ENCODE results near the gene RORB.

DNA sequence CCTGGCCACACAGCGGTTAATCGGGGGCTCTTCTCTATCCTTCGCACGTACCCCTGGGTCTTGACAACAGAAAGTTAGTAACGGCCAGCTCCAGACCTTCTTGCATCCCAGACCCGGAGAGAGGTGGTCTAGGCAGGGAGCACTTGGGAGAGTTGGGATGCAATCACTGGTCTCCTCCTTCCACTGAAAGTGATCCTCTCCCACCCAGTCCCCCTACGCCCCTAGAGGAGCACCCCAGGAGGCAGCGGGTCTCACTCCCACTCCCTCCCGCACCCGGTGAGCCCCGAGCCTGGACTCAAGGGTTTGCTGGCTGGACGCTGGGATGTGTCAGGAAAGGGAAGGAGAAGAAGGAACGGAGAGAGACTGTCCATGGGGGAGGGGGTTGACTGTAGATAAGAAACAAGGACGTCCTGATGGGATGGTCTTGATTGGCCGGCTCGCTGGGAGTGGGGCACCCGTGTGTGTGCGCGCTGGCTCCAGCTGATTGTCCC lies 2.0 kb downstream of the RORB start:
- TF ChIP-seq, protein P1, sequence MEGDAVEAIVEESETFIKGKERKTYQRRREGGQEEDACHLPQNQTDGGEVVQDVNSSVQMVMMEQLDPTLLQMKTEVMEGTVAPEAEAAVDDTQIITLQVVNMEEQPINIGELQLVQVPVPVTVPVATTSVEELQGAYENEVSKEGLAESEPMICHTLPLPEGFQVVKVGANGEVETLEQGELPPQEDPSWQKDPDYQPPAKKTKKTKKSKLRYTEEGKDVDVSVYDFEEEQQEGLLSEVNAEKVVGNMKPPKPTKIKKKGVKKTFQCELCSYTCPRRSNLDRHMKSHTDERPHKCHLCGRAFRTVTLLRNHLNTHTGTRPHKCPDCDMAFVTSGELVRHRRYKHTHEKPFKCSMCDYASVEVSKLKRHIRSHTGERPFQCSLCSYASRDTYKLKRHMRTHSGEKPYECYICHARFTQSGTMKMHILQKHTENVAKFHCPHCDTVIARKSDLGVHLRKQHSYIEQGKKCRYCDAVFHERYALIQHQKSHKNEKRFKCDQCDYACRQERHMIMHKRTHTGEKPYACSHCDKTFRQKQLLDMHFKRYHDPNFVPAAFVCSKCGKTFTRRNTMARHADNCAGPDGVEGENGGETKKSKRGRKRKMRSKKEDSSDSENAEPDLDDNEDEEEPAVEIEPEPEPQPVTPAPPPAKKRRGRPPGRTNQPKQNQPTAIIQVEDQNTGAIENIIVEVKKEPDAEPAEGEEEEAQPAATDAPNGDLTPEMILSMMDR (IDR thresholded peaks at IDR 0.05), result no peak
- no peak for TF ChIP-seq EP300 (IDR thresholded peaks at IDR 0.05)

Data from suprapubic skin (tissue), 3 donors.